Panc1 (cell line): ENCODE data around the gene STAC3. TPM values are rescaled to one million over a fixed set of nuclear protein-coding genes. Genes with fewer than 3 reads are reported as not detected.

Experiments used
- ATAC-seq: fragments of 200-7000 bp; cut with Tn5 transposase; 2 replicates; pipeline ENCODE4 v1.9.1; 2020; ENCODE audit warnings: mild to moderate bottlenecking, moderate library complexity
- BruUV-seq: library from RNA; stranded (reverse); fragments of 400-500 nt; replicated peaks from 2 replicates; lab custom pipeline; 2021; lab: Mats Ljungman, UMichigan
- CTCF ChIA-PET: fragments of 300-600 bp; sonication (Branson Sonifier 250); formaldehyde crosslinking; loops from one replicate; lab custom pipeline; 2022; ENCODE audit warnings: antibody characterized with exemption; lab: Charles Lee
- POLR2A ChIA-PET: fragments of 300-600 bp; sonication (Branson Sonifier 250); formaldehyde crosslinking; loops from one replicate; lab custom pipeline; 2022; ENCODE audit warnings: antibody characterized with exemption; lab: Charles Lee
- DNase-seq: peaks from one replicate; pipeline ENCODE4 v3.0.0-alpha.2; 2010; ENCODE audit warnings: low read depth, low spot score
- H3K27ac ChIP-seq: 2 replicates; pipeline ENCODE4 v1.5.1; 2011; ENCODE audit warnings: mild to moderate bottlenecking, low read length, inconsistent platforms
- H3K27me3 ChIP-seq: fragments of 200-500 bp; sonication (Bioruptor generic); 2 replicates; pipeline ENCODE4 v1.6.0; 2014; ENCODE audit warnings: low read length, inconsistent platforms; ENCODE audit not compliant: control insufficient read depth, insufficient read depth
- H3K36me3 ChIP-seq: fragments of 200-500 bp; sonication (Bioruptor generic); 2 replicates; pipeline ENCODE4 v1.5.1; 2014; ENCODE audit warnings: inconsistent platforms, mild to moderate bottlenecking, low read length, moderate library complexity; ENCODE audit not compliant: control insufficient read depth, insufficient read depth
- H3K4me1 ChIP-seq: 2 replicates; pipeline ENCODE4 v1.5.1; 2011; ENCODE audit warnings: inconsistent platforms, mild to moderate bottlenecking, low read length, moderate library complexity; ENCODE audit not compliant: control insufficient read depth, insufficient read depth
- H3K4me3 ChIP-seq, 2 experiments: 2 replicates each; pipeline ENCODE4 v1.5.1; 2011 to 2012; ENCODE audit warnings: low read depth in 2 of 2, low read length in 2 of 2, mild to moderate bottlenecking in 2 of 2, inconsistent platforms in 1 of 2, moderate library complexity in 1 of 2
- H3K9me3 ChIP-seq: fragments of 200-500 bp; sonication (Bioruptor generic); 2 replicates; pipeline ENCODE4 v1.5.1; 2014; ENCODE audit warnings: low read depth, mild to moderate bottlenecking, inconsistent platforms, low read length, moderate library complexity; ENCODE audit not compliant: control insufficient read depth, insufficient read depth
- POLR2AphosphoS5 ChIP-seq: IDR thresholded peaks from 2 replicates; pipeline ENCODE4 v1.6.1; 2012; ENCODE audit warnings: mild to moderate bottlenecking, low read depth, low read length, moderate library complexity
- SIN3A ChIP-seq: IDR thresholded peaks from 2 replicates; pipeline ENCODE4 v1.6.1; 2012; ENCODE audit warnings: low read depth, mild to moderate bottlenecking, low read length, moderate library complexity, borderline replicate concordance; ENCODE audit not compliant: insufficient read depth
- TCF7L2 ChIP-seq: IDR thresholded peaks from 2 replicates; pipeline ENCODE4 v1.6.1; 2011; ENCODE audit warnings: mild to moderate bottlenecking, low read depth, low read length, inconsistent platforms
- in situ Hi-C: cut with HindIII; loops from 2 replicates; pipeline ENCODE4 v1.10.0; 2016; ENCODE audit warnings: low sequenced_read_pairs, low pct_unique_long_range_greater_than_20kb
- intact Hi-C: fragments of 100-400 bp; cut with micrococcal nuclease; formaldehyde crosslinking; loops from one replicate; pipeline ENCODE4 v1.10.0; 2022; ENCODE audit not compliant: unreplicated experiment
- total RNA-seq: library from RNA; stranded (reverse); gene quantifications from one replicate; pipeline ENCODE4 v1.2.1, GENCODE V29; 2021; ENCODE audit not compliant: unreplicated experiment
- TF ChIP-seq, protein P1 (sequence below): fragments of 450-650 bp; IDR thresholded peaks from 2 replicates; pipeline ENCODE4 v1.5.1; 2017; ENCODE audit warnings: mild to moderate bottlenecking
- TF ChIP-seq, protein P2 (sequence below), 2 experiments: IDR thresholded peaks; 2 replicates each; pipeline ENCODE4 v1.6.1; 2011 to 2012; ENCODE audit warnings: low read depth in 2 of 2, control low read depth in 1 of 2, low read length in 1 of 2, mild to moderate bottlenecking in 1 of 2, moderate library complexity in 1 of 2; ENCODE audit not compliant: insufficient read depth in 1 of 2

Gene STAC3
- total RNA-seq, 1 experiment from 2014 or later, result 0.87 TPM

DNA sequence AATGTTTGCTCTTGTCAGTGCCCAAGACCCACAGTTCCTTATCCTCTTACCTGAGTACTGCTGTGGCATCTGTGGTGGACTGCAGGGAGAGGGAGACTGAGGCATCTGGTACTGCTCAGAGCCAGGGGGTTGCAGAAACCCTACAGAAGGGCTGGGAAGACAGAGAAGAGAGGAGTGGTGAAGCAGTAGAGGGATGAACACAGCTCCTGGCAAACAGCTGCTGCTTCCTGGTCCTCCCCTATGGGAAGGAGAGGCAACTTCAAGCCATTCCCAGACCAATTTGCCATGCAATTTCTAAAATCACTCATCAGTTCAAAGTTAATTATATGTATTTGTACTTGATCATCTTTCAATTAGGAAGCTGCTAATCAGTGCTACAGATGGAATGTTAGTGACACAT is 15.7 kb upstream of the STAC3 start:
- in situ Hi-C loops, result no loop called here
- Histone ChIP-seq H3K27ac (no peak overlapping the region), H3K27me3 (no peaks in the 10 kb centered on the region), H3K4me3 (no peak overlapping the region), H3K4me1 (no peaks in the 10 kb centered on the region), H3K36me3 (peaks cover 8% of the 10 kb centered on the region), H3K9me3 (no peaks in the 10 kb centered on the region)
- BruUV-seq, result no TSS peak
- ATAC-seq (no peak), DNase-seq (no peak)
- CTCF ChIA-PET, result interaction anchor here (0.7 kb wide), 1 partner anchor 87 kb away, joined by 4 read pairs; no protein-coding TSS in a partner anchor
- TF ChIP-seq, protein P1, sequence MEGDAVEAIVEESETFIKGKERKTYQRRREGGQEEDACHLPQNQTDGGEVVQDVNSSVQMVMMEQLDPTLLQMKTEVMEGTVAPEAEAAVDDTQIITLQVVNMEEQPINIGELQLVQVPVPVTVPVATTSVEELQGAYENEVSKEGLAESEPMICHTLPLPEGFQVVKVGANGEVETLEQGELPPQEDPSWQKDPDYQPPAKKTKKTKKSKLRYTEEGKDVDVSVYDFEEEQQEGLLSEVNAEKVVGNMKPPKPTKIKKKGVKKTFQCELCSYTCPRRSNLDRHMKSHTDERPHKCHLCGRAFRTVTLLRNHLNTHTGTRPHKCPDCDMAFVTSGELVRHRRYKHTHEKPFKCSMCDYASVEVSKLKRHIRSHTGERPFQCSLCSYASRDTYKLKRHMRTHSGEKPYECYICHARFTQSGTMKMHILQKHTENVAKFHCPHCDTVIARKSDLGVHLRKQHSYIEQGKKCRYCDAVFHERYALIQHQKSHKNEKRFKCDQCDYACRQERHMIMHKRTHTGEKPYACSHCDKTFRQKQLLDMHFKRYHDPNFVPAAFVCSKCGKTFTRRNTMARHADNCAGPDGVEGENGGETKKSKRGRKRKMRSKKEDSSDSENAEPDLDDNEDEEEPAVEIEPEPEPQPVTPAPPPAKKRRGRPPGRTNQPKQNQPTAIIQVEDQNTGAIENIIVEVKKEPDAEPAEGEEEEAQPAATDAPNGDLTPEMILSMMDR, result no peak
- TF ChIP-seq POLR2AphosphoS5 (no peak), SIN3A (no peak), TCF7L2 (no peak)
- TF ChIP-seq, protein P2, sequence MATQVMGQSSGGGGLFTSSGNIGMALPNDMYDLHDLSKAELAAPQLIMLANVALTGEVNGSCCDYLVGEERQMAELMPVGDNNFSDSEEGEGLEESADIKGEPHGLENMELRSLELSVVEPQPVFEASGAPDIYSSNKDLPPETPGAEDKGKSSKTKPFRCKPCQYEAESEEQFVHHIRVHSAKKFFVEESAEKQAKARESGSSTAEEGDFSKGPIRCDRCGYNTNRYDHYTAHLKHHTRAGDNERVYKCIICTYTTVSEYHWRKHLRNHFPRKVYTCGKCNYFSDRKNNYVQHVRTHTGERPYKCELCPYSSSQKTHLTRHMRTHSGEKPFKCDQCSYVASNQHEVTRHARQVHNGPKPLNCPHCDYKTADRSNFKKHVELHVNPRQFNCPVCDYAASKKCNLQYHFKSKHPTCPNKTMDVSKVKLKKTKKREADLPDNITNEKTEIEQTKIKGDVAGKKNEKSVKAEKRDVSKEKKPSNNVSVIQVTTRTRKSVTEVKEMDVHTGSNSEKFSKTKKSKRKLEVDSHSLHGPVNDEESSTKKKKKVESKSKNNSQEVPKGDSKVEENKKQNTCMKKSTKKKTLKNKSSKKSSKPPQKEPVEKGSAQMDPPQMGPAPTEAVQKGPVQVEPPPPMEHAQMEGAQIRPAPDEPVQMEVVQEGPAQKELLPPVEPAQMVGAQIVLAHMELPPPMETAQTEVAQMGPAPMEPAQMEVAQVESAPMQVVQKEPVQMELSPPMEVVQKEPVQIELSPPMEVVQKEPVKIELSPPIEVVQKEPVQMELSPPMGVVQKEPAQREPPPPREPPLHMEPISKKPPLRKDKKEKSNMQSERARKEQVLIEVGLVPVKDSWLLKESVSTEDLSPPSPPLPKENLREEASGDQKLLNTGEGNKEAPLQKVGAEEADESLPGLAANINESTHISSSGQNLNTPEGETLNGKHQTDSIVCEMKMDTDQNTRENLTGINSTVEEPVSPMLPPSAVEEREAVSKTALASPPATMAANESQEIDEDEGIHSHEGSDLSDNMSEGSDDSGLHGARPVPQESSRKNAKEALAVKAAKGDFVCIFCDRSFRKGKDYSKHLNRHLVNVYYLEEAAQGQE (IDR thresholded peaks at IDR 0.05; ENCODE audit: insufficient read depth in 1 of 2, low read depth in 2 of 2, low read length in 1 of 2), result no peak
- intact Hi-C loops, result no loop called here
- POLR2A ChIA-PET, result no interaction called here

DNA sequence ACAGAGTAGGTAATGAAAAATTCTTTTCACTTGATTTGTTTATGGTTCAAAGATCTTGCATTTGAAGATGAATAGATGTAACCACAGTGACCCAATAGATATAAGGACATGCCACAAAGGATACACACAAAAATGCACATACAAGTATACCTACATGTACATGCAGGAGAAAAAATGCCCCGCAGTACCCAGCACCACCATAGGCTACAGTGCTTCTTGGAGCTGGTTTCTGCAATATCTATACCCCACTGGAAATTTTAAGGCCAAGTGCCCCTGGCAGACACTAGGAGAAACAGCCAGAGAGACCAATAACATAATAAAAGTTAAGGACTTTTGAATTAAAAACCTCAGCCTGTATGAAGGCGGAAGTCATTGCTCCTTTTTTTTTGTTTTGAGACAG is 12.1 kb upstream of the STAC3 start:
- intact Hi-C loops, result loop anchor here (5.0 kb wide), 1 partner anchor 189 kb away; no protein-coding TSS in a partner anchor

More for the DNA sequence above, 12.1 kb upstream of the STAC3 start:
- TF ChIP-seq, protein P1, result no peak
- no peak for TF ChIP-seq SIN3A
- TF ChIP-seq TCF7L2, result no peak
- TF ChIP-seq, protein P2 (IDR thresholded peaks at IDR 0.05; ENCODE audit: insufficient read depth in 1 of 2, low read depth in 2 of 2, low read length in 1 of 2), result no peak
- no peak for TF ChIP-seq POLR2AphosphoS5
- in situ Hi-C loops, result no loop called here
- ChIA-PET CTCF (interaction anchor here (0.6 kb wide), 1 partner anchor 510 kb away, joined by 4 read pairs; no protein-coding TSS in a partner anchor), POLR2A (no interaction called here)
- Histone ChIP-seq H3K4me3 (no peak overlapping the region), H3K27ac (no peak overlapping the region), H3K36me3 (peaks cover 4% of the 10 kb centered on the region), H3K27me3 (no peaks in the 10 kb centered on the region), H3K9me3 (no peaks in the 10 kb centered on the region), H3K4me1 (no peaks in the 10 kb centered on the region)
- no TSS peak for BruUV-seq
- no peak for ATAC-seq
- no peak for DNase-seq
